Kidney epithelial cell (primary cell): ENCODE data around the gene MMP12. TPM values are rescaled to one million over a fixed set of nuclear protein-coding genes. Genes with fewer than 3 reads are reported as not detected.

ENCODE experiments used
- DNase-seq: peaks from one replicate; pipeline ENCODE4 v3.0.0-alpha.2; 2010; ENCODE audit warnings: low read depth
- H3K27me3 ChIP-seq: 2 replicates; pipeline ENCODE4 v1.6.0; 2011; ENCODE audit warnings: low read length; ENCODE audit not compliant: control insufficient read depth, insufficient read depth
- H3K36me3 ChIP-seq: 2 replicates; pipeline ENCODE4 v1.5.1; 2011; ENCODE audit warnings: low read length; ENCODE audit not compliant: control insufficient read depth, insufficient read depth
- H3K4me3 ChIP-seq: 2 replicates; pipeline ENCODE4 v1.5.1; 2011; ENCODE audit warnings: low read depth, mild to moderate bottlenecking, control low read depth, low read length
- CTCF ChIP-seq: IDR thresholded peaks from 2 replicates; pipeline ENCODE4 v1.5.1; 2011; ENCODE audit warnings: mild to moderate bottlenecking, moderate library complexity, low read length, control low read depth, inconsistent platforms; ENCODE audit not compliant: insufficient read depth, poor library complexity, severe bottlenecking
- total RNA-seq: library from RNA; depleted of rRNA; stranded (reverse); fragments of >200 nt; gene quantifications from 2 replicates; pipeline ENCODE4 v1.2.3, GENCODE V29; 2015

MMP12 gene
- total RNA-seq, 1 donor from 2014 or later, result not detected

- no peak overlapping the region for H3K4me3 ChIP-seq
- no peaks in the 10 kb centered on the region for H3K36me3 ChIP-seq
- no peak for DNase-seq
- no peaks in the 10 kb centered on the region for H3K27me3 ChIP-seq
- TF ChIP-seq CTCF, result no peak
These were observed 10.1 kb downstream of the MMP12 start for GRCh38 chr11:102864724-102865123.

- Histone ChIP-seq H3K36me3 (no peaks in the 10 kb centered on the region), H3K27me3 (no peaks in the 10 kb centered on the region), H3K4me3 (no peak overlapping the region)
- no peak for TF ChIP-seq CTCF
- no peak for DNase-seq
These were observed 20.8 kb downstream of the MMP12 start for GRCh38 chr11:102853956-102854355.

GRCh38 chr11:102853055-102853454 is 21.7 kb downstream of the MMP12 start:
- DNase-seq, result no peak
- Histone ChIP-seq H3K36me3 (no peaks in the 10 kb centered on the region), H3K4me3 (no peak overlapping the region), H3K27me3 (no peaks in the 10 kb centered on the region)
- no peak for TF ChIP-seq CTCF

GRCh38 chr11:102850973-102851745 is 23.6 kb downstream of the MMP12 start:
- peak; percentile 66 for DNase-seq
- Histone ChIP-seq H3K4me3 (no peak overlapping the region), H3K27me3 (no peaks in the 10 kb centered on the region), H3K36me3 (no peaks in the 10 kb centered on the region)
- TF ChIP-seq CTCF, result no peak

GRCh38 chr11:102849311-102849710 is 25.5 kb downstream of the MMP12 start:
- H3K4me3 ChIP-seq, result no peak overlapping the region
- TF ChIP-seq CTCF, result no peak
- no peaks in the 10 kb centered on the region for H3K27me3 ChIP-seq
- no peaks in the 10 kb centered on the region for H3K36me3 ChIP-seq
- DNase-seq, result no peak

- no peaks in the 10 kb centered on the region for H3K27me3 ChIP-seq
- TF ChIP-seq CTCF, result no peak
- no peak for DNase-seq
- H3K36me3 ChIP-seq, result no peaks in the 10 kb centered on the region
- no peak overlapping the region for H3K4me3 ChIP-seq
These were observed 28.5 kb downstream of the MMP12 start for GRCh38 chr11:102846292-102846691.
